ENCODE data around the gene ALDH4A1. TPM values are rescaled to one million over a fixed set of nuclear protein-coding genes. Genes with fewer than 3 reads are reported as not detected.

Gene ALDH4A1
- total and polyA plus RNA-seq, 9 of the 15 experiments (the other 6 are each of a cell fraction or from before 2014, with no cell fraction given), result 0.27 to 31.4 (median 16.6) TPM

GRCh38 chr1:18868801-18869424 is 33.4 kb downstream of the ALDH4A1 start (continued):
- no peak for TF ChIP-seq SFPQ (IDR thresholded peaks at IDR 0.05; ENCODE audit: low read depth, low read length)
- TF ChIP-seq ZKSCAN3 (CRISPR knock-in tag; IDR thresholded peaks at IDR 0.05), result no peak
- no peak for TF ChIP-seq HDAC3 (IDR thresholded peaks at IDR 0.05; ENCODE audit: borderline replicate concordance, partially characterized antibody)

GRCh38 chr1:18868354-18868753 is 34.0 kb downstream of the ALDH4A1 start:
- ATAC-seq (no peak), FAIRE-seq (no peak), DNase-seq (ENCODE audit: extremely low read depth in 1 of 4, low spot score in 3 of 4) (no peak)
- no TSS peak for BruUV-seq (replicated peaks)
- Histone ChIP-seq H3K9me3 (replicated peaks; ENCODE audit: control insufficient read depth, insufficient read depth, low read depth, low read length) (no peaks in the 10 kb centered on the region), H3K79me2 (ENCODE audit: control insufficient read depth, insufficient read depth, low read length) (no peaks in the 10 kb centered on the region), H3K27ac (ENCODE audit: extremely low read depth, low read depth, low read length) (no peak overlapping the region), H3K4me1 (replicated peaks in 1 of 2; ENCODE audit: control insufficient read depth in 2 of 2, insufficient read depth in 2 of 2, low read length in 2 of 2) (no peaks in the 10 kb centered on the region), H3K4me2 (ENCODE audit: insufficient read depth, low read length) (no peak overlapping the region), H3K36me3 (ENCODE audit: control insufficient read depth, insufficient read depth, low read length) (no peaks in the 10 kb centered on the region), H3K9me1 (ENCODE audit: control insufficient read depth, insufficient read depth, low read length) (no peaks in the 10 kb centered on the region), H3K27me3 (ENCODE audit: control insufficient read depth in 2 of 2, insufficient read depth in 2 of 2, low read length in 2 of 2) (peaks cover 38 to 62% of the 10 kb centered on the region in 2 experiments; a peak in 4 of 5 replicates), H4K20me1 (replicated peaks; ENCODE audit: control insufficient read depth, insufficient read depth, low read length) (peaks cover 18% of the 10 kb centered on the region), H3K9ac (ENCODE audit: insufficient read depth in 1 of 2, low read depth in 2 of 2, low read length in 2 of 2) (no peak overlapping the region), H2AFZ (ENCODE audit: low read depth, low read length) (no peak overlapping the region), H3K4me3 (no peak overlapping the region)
- WGBS (ENCODE audit: insufficient coverage, low coverage, missing lambda C conversion rate), result 0% methylated on average over 5 of the region's 5 CpGs
- in situ Hi-C loops (cut with MboI) (no loop called here), intact Hi-C loops (cut with micrococcal nuclease) (no loop called here)
- CTCF ChIA-PET (ENCODE audit: low intra/inter-chr PET ratio), result no interaction called here
- POLR2A ChIA-PET, result no interaction called here
- TF ChIP-seq SPI1 (IDR thresholded peaks at IDR 0.05; ENCODE audit: borderline replicate concordance, low read depth, low read length) (no peak), ZNF518B (CRISPR knock-in tag; IDR thresholded peaks at IDR 0.05) (no peak), CREB1 (IDR thresholded peaks at IDR 0.05) (no peak), CREB1 (CRISPR knock-in tag; IDR thresholded peaks at IDR 0.05) (no peak), MTF1 (CRISPR knock-in tag; IDR thresholded peaks at IDR 0.05; ENCODE audit: borderline replicate concordance) (no peak), RBBP5 (IDR thresholded peaks at IDR 0.05; ENCODE audit: borderline replicate concordance, insufficient read depth, low read length, poor library complexity, severe bottlenecking) (no peak), FOXK2 (conservative IDR thresholded peaks at IDR 0.05 in 1 of 2, IDR thresholded peaks at IDR 0.05 in 1 of 2; ENCODE audit: low read depth in 2 of 2) (no peak), ELK3 (CRISPR knock-in tag; IDR thresholded peaks at IDR 0.05) (no peak), ATF1 (CRISPR knock-in tag; IDR thresholded peaks at IDR 0.05) (no peak), ATF1 (tag; IDR thresholded peaks at IDR 0.05) (no peak), IRF9 (tag; IDR thresholded peaks at IDR 0.05) (no peak)
